Mesothelial cell of epicardium (in vitro differentiated cells): ENCODE results near the gene IFNGR2. TPM values are rescaled to one million over a fixed set of nuclear protein-coding genes. Genes with fewer than 3 reads are reported as not detected.

ENCODE experiments used
- total RNA-seq: library from RNA; stranded (reverse); gene quantifications from 3 replicates; pipeline ENCODE4 v1.2.1, GENCODE V29; 2021

The IFNGR2 gene
- total RNA-seq, 1 donor from 2014 or later, result 57.9 TPM

Other genes with a start within 250 kb of the IFNGR2 start
- 19.4 to 20.7 TPM (median 20.3 TPM) in 3 replicates for gene IFNAR2, start 173.5 kb upstream of the IFNGR2 start, total RNA-seq
- 17.2 to 19.2 TPM (median 19.1 TPM) in 3 replicates for gene IL10RB, start 137.0 kb upstream of the IFNGR2 start, total RNA-seq
- gene IFNAR1, start 78.4 kb upstream of the IFNGR2 start, total RNA-seq, result 24.8 to 28.7 TPM (median 27.0 TPM) in 3 replicates
- gene TMEM50B, start 76.6 kb downstream of the IFNGR2 start, total RNA-seq, result 37.3 to 41.1 TPM (median 39.5 TPM) in 3 replicates
- gene DNAJC28, start 88.3 kb downstream of the IFNGR2 start, total RNA-seq, result 2.6 to 3.1 TPM (median 2.8 TPM) in 3 replicates
- 85.1 to 88.4 TPM (median 85.3 TPM) in 3 replicates for gene GART, start 138.7 kb downstream of the IFNGR2 start, total RNA-seq
- 427 to 437 TPM (median 428 TPM) in 3 replicates for gene SON, start 139.6 kb downstream of the IFNGR2 start, total RNA-seq
- 16.4 to 21.8 TPM (median 20.0 TPM) in 3 replicates for gene DONSON, start 185.3 kb downstream of the IFNGR2 start, total RNA-seq
- gene CRYZL1, start 238.3 kb downstream of the IFNGR2 start, total RNA-seq, result 63.0 to 68.3 TPM (median 65.1 TPM) in 3 replicates
- 66.6 to 77.5 TPM (median 74.3 TPM) in 3 replicates for gene ITSN1, start 239.1 kb downstream of the IFNGR2 start, total RNA-seq